ENCODE measurements around the gene EHD4.

Gene EHD4

GRCh38 chr15:41974041-41974440 is 1.7 kb upstream of the EHD4 start:
- Mint-ChIP-seq H3K4me1 (peaks cover 37% of the 10 kb centered on the region), H3K4me3 (peak overlapping the region; percentile 90), H3K36me3 (peaks cover 34% of the 10 kb centered on the region), H3K27ac (no peak overlapping the region), H3K9me3 (no peaks in the 10 kb centered on the region)
- ATAC-seq (no peak), DNase-seq (ENCODE audit: low spot score in 2 of 2) (no peak)

DNA sequence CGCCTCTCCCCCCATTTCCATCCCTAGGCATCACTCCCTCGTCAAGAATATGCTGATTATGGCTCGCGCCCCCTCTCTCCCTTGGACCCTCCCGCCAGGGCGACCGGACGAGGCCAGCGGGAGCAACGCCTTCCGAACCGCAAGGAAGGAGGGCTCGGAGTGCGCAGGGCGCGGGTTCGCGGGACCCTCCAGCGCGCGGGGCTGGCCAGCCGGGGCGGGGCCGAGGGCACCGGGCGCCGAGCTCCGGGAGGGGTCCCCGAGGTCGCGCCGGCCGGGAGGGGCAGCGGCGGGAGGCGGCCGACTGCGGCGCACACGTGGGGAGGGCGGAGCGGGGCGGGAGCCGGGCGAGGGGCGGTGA is 483 bp downstream of the EHD4 start:
- Mint-ChIP-seq H3K27ac (peak overlapping the region; percentile 95), H3K36me3 (peaks cover 53% of the 10 kb centered on the region), H3K9me3 (no peaks in the 10 kb centered on the region), H3K4me3 (peak overlapping the region; percentile 90), H3K4me1 (peaks cover 57% of the 10 kb centered on the region)
- DNase-seq (ENCODE audit: low spot score in 2 of 2) (no peak), ATAC-seq (peak; percentile 45)

- peak overlapping the region; percentile 90 for H3K4me3 Mint-ChIP-seq
- no peaks in the 10 kb centered on the region for H3K9me3 Mint-ChIP-seq
- H3K27ac Mint-ChIP-seq = peak overlapping the region; percentile 95
- peaks cover 56% of the 10 kb centered on the region for H3K36me3 Mint-ChIP-seq
- peaks cover 63% of the 10 kb centered on the region for H3K4me1 Mint-ChIP-seq
- DNase-seq (ENCODE audit: low spot score in 2 of 2) = peak; percentile 54 to 90
- peak; percentile 82 for ATAC-seq
Measured at GRCh38 chr15:41971089-41971894, 1.1 kb downstream of the EHD4 start.

DNA sequence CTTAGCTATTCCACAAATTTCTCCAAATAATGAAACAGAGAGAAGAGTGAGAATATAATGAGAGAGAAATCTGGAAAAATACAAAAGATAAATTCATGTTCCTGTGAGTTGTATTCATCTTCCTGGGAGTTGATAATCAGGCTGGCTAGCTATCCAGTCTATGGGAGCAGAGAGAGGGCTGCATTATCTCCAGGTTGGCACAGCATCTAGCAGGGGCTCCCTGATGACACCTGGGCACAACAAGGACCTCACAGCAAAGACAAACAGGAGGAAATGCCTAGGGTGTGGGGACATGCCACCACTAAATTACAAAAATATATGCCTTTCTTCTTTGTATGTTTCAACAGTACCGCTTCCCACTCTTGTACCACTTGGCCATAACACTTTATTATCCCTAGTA is 1.9 kb downstream of the EHD4 start:
- H3K36me3 Mint-ChIP-seq = peaks cover 56% of the 10 kb centered on the region
- peaks cover 71% of the 10 kb centered on the region for H3K4me1 Mint-ChIP-seq
- peak overlapping the region; percentile 90 for H3K4me3 Mint-ChIP-seq
- H3K9me3 Mint-ChIP-seq = no peaks in the 10 kb centered on the region
- H3K27ac Mint-ChIP-seq = peak overlapping the region; percentile 95
- DNase-seq (ENCODE audit: low spot score in 2 of 2) (no peak), ATAC-seq (no peak)

- ATAC-seq (peak; percentile 2), DNase-seq (ENCODE audit: low spot score in 2 of 2) (peak; percentile 14 to 61)
Measured at GRCh38 chr15:41969851-41970431, 2.4 kb downstream of the EHD4 start.

DNA sequence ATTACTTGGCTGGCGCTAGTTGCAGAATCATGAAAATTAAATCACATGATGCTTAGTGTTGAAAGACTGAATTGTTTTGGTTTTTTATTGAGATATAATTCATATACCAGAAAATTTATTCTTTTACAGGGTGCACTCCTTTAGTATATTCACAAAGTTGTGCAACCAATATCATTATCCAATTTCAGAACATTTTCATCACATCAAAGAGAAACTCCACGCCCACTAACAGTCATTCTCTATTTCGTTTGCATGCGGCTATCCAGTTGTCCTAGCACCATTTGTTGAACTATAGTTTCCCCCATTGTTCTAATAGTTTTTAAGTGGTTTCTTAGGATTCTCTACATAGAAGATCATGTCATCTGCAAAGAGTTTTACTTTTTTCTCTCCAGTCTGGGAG is 3.7 kb downstream of the EHD4 start:
- peak overlapping the region; percentile 44 for H3K27ac Mint-ChIP-seq
- ATAC-seq (no peak), DNase-seq (ENCODE audit: low spot score in 2 of 2) (no peak)
- H3K4me1 Mint-ChIP-seq = peaks cover 71% of the 10 kb centered on the region
- H3K4me3 Mint-ChIP-seq = peak overlapping the region; percentile 27
- H3K9me3 Mint-ChIP-seq = no peaks in the 10 kb centered on the region
- H3K36me3 Mint-ChIP-seq = peaks cover 56% of the 10 kb centered on the region

More at GRCh38 chr15:41969851-41970431, 2.4 kb downstream of the EHD4 start:
- peak overlapping the region; percentile 95 for H3K27ac Mint-ChIP-seq
- H3K4me1 Mint-ChIP-seq = peaks cover 76% of the 10 kb centered on the region
- H3K4me3 Mint-ChIP-seq = peak overlapping the region; percentile 90
- H3K36me3 Mint-ChIP-seq = peaks cover 56% of the 10 kb centered on the region
- no peaks in the 10 kb centered on the region for H3K9me3 Mint-ChIP-seq

GRCh38 chr15:41967506-41968206 is 4.7 kb downstream of the EHD4 start:
- ATAC-seq = no peak
- H3K27ac Mint-ChIP-seq = peak overlapping the region; percentile 83

GRCh38 chr15:41966920-41967465 is 5.4 kb downstream of the EHD4 start:
- Mint-ChIP-seq H3K4me3 (peak overlapping the region; percentile 3), H3K4me1 (peaks cover 61% of the 10 kb centered on the region)

More at GRCh38 chr15:41967506-41968206, 4.7 kb downstream of the EHD4 start:
- no peaks in the 10 kb centered on the region for H3K9me3 Mint-ChIP-seq
- no peak for DNase-seq (ENCODE audit: low spot score in 2 of 2)
- peaks cover 61% of the 10 kb centered on the region for H3K36me3 Mint-ChIP-seq
- H3K4me1 Mint-ChIP-seq = peaks cover 60% of the 10 kb centered on the region
- peak overlapping the region; percentile 27 for H3K4me3 Mint-ChIP-seq

GRCh38 chr15:41966414-41966812 is 5.9 kb downstream of the EHD4 start:
- no peaks in the 10 kb centered on the region for H3K9me3 Mint-ChIP-seq
- peak overlapping the region; percentile 3 for H3K4me3 Mint-ChIP-seq
- no peak for DNase-seq (ENCODE audit: low spot score in 2 of 2)
- H3K27ac Mint-ChIP-seq = peak overlapping the region; percentile 83
- peaks cover 67% of the 10 kb centered on the region for H3K4me1 Mint-ChIP-seq
- peaks cover 58% of the 10 kb centered on the region for H3K36me3 Mint-ChIP-seq
- ATAC-seq = no peak

More at GRCh38 chr15:41966920-41967465, 5.4 kb downstream of the EHD4 start:
- Mint-ChIP-seq H3K36me3 (peaks cover 61% of the 10 kb centered on the region), H3K27ac (peak overlapping the region; percentile 83), H3K9me3 (no peaks in the 10 kb centered on the region)
- no peak for ATAC-seq
- no peak for DNase-seq (ENCODE audit: low spot score in 2 of 2)

DNA sequence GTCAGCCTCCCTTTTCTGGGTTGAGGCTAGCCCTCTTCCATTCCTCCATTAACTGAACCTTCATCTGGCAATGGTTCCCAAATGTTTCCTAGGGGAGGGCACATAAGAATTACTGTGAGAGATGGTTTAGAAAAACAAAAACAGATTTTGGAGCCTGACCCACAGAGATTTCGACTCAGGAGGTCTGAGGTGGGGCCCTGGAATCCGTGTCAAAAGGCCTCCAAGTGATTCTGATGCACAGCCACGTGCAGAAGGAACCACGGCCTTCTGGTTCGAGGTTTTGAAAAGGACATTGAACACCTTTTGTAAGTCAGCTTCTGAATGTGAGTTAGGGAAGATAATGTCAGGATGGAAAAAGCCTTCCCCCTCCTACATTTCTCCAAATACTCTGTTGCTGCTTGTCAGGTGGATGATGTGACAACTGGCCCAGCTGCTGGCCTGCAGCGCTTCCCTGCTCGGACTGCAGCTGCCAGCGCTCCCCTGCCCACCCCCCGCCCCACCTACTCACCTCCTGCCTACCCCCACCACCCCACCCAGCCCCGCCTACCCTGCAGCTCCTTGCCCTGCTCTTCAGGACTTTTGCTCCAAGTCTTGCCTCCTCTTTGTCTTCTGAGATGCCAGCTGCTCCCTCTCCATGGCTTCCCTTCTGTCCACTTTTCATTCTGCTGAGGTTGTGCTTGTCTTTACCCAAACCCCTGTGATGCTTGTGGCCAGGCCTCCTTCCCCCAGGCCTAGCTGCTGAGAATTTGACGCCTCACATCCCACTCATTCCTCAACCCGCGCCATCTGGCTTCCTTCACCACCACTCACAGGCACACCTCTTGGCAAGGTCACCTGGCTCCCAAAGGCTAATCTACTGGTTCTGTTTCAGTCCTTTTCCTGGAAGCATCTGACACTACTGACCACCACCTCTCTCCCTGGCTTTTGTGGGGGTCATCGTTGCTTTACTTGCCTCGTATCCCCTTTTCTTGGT is 6.6 kb downstream of the EHD4 start:
- H3K36me3 Mint-ChIP-seq = peaks cover 51% of the 10 kb centered on the region
- no peaks in the 10 kb centered on the region for H3K9me3 Mint-ChIP-seq
- DNase-seq (ENCODE audit: low spot score in 2 of 2) (no peak), ATAC-seq (peak; percentile 63)
- peak overlapping the region; percentile 83 for H3K27ac Mint-ChIP-seq
- peak overlapping the region; percentile 3 for H3K4me3 Mint-ChIP-seq
- peaks cover 67% of the 10 kb centered on the region for H3K4me1 Mint-ChIP-seq

GRCh38 chr15:41961595-41962202 is 10.7 kb downstream of the EHD4 start:
- H3K4me1 Mint-ChIP-seq = peaks cover 50% of the 10 kb centered on the region
- H3K4me3 Mint-ChIP-seq = no peak overlapping the region
- H3K36me3 Mint-ChIP-seq = peaks cover 41% of the 10 kb centered on the region
- no peaks in the 10 kb centered on the region for H3K9me3 Mint-ChIP-seq
- no peak overlapping the region for H3K27ac Mint-ChIP-seq
- ATAC-seq (no peak), DNase-seq (ENCODE audit: low spot score in 2 of 2) (no peak)

- H3K36me3 Mint-ChIP-seq = peaks cover 40% of the 10 kb centered on the region
- DNase-seq (ENCODE audit: low spot score in 2 of 2) = no peak
Measured at GRCh38 chr15:41961001-41961518, 11.3 kb downstream of the EHD4 start.

DNA sequence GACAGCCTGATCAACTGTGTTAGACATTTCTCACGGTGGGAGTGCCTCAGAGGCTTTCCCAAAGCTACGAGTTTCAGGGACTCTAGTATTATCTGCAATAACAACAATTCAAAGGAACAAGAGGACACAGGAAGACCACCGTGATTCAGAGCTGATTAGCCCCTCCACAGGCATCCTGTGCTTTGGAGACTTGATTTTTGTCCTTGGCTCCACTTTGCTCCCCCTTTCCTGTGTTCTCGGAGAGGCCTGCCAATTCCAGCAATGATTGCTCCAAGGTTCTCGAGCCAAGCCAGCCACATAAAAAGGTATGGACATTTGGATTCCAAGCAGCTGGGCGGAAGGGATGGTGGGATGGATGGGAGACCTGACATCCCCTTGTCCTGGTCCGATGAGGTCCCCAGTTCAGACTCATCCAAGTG is 14.3 kb downstream of the EHD4 start:
- peaks cover 40% of the 10 kb centered on the region for H3K4me1 Mint-ChIP-seq
- no peaks in the 10 kb centered on the region for H3K9me3 Mint-ChIP-seq
- no peak for ATAC-seq
- peak overlapping the region; percentile 81 for H3K27ac Mint-ChIP-seq
- DNase-seq (ENCODE audit: low spot score in 2 of 2) = no peak
- peaks cover 54% of the 10 kb centered on the region for H3K36me3 Mint-ChIP-seq
- peak overlapping the region; percentile 41 for H3K4me3 Mint-ChIP-seq

More at GRCh38 chr15:41961001-41961518, 11.3 kb downstream of the EHD4 start:
- no peak for ATAC-seq
- Mint-ChIP-seq H3K4me3 (no peak overlapping the region), H3K27ac (no peak overlapping the region), H3K9me3 (no peaks in the 10 kb centered on the region), H3K4me1 (peaks cover 50% of the 10 kb centered on the region)

All from stimulated activated effector memory CD8-positive, alpha-beta T cell treated with anti-CD3 and anti-CD28 coated beads, Interleukin-12 subunit alpha, Interleukin-12 subunit beta, amount 100 ng/mL, for 72 hours (primary cell).